GM21723 (cell line): Measurements from ENCODE around the gene C15orf62.

Experiments used
- ATAC-seq: cut with Tn5 transposase; IDR thresholded peaks from one replicate; pipeline ENCODE4 v1.9.1; 2021; ENCODE audit warnings: mild to moderate bottlenecking, moderate library complexity; ENCODE audit not compliant: unreplicated experiment

The C15orf62 gene

GRCh38 chr15:40775740-40776536 is 6.2 kb downstream of the C15orf62 start:
- ATAC-seq, result no peak

- no peak for ATAC-seq
These were observed 6.9 kb downstream of the C15orf62 start for GRCh38 chr15:40776537-40777141.

DNA sequence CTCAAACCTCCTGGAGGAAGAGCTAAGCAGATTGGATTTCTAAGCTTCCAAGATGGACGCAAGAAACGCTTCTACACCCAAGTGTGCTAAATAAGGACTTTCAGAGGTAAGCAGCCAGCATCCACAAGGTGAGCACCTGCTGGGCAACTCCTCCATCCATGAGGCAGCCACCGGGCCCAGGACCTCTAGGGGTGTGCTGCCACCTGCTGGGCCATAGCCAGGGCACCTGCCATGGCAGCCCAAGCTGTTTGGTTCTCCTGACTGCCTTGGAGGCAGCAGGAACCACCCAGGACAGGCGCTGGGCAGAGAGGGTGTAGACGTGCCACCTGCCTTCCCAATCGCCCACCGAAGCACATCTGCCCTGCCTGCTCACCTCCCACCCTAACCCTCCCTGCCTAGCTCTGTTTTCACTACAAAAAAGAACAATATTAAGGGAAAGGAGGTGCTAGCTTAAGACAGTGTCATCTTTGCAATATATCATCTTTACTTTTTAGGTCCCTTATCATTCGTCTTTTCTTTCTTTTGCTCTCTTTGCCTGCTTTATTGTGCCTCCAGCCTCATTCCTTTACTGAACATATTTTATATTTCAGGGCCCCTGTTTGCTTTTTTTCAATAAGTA is 12.9 kb downstream of the C15orf62 start:
- ATAC-seq, result peak; percentile 82

- ATAC-seq, result no peak
These were observed 15.4 kb downstream of the C15orf62 start for GRCh38 chr15:40785164-40785563.

DNA sequence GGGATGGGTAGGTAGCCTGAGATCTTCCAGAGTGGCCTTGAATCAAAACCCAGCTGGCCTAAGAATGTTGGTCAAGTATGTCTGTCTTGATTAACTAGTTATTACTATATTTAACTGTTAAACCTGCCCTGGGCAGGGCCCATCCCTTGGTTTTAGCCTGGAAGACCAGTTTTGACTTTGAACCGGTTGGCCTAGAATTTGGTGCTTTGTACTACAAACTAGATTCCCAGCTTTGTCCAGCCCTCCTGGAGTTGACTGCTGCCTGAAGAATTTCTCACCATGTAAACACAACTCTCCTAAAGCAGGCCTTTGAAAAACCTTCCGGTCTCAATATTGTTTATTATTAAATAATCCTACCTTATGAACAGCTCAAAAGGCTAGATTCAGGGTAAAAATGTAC is 16.0 kb downstream of the C15orf62 start:
- no peak for ATAC-seq

DNA sequence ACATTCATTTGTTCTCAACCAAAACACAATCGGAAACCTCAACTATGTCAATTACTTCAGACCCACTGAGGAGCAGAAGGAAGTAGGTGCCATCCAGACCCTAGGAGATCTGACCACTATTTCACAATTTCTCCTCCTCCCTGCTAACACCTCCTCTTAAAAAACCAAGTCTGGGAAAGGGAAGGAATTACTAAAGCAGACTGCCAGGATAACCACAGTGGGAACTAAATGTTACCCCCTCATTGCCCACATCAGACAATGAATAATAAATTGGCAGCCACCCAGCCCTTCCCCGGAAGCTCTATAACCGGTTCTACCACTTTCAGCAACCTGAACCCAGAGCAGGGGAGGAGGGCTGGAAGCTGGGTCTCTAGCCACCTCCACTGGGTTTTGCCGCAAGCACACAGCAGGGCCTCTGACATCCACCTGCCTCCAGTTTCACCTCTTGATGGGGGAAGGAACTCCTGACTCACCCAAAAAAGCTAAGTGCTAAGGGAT is 17.6 kb downstream of the C15orf62 start:
- no peak for ATAC-seq

DNA sequence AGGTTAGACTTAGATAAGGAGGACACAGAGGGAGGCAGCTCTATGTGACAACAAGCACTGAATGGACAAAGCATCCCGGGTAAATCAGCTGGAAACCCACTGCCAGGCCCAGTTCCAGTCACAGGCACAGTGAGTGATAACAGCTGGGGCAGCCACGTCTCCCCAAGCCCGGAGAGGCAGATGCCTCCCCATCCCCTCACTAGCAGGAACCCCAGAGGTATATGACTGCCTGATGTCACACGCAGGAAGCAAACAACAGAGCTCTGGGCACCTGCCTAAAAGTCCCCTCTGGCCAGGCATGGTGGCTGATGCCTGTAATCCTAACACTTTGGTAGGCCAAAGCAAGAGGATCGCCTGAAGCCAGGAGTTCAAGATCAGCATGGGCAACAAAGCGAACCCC is 18.2 kb downstream of the C15orf62 start:
- no peak for ATAC-seq

DNA sequence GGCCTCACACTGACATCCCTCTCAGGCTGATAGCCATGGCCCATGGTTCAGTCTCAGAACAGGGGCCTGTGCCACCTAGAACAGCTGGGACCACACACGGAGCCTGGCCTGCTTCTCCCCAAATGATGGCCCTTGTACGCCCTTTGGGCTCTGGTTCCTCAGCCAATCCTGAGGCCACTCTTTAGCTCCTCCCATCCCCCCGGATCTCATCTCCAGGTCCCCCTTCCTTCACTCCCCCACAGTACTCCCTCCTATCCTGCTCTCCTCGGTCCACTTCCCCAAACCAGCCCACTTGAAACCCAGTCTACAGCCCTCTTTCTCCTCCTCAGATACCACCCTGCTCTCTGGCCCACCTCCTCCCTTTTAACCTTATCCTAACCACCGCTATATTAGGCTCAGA is 19.3 kb downstream of the C15orf62 start:
- ATAC-seq, result no peak

DNA sequence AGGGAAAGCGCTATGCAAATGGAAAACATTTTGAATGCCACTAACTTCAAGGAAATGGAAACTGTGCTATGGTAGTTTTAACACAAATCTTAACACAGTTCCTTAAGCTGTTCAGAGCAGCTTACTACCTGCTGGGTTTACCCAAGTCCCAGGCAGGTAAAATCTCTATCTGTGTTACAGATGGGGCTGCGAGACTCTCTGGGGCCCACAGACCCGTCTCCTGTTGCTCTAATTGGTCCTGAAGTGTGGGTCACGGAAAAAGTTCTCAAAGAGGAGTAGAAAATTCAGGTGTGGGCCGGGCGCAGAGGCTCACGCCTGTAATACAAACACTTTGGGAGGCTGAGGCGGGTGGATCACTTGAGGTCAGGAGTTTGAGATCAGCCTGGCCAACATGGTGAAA is 20.2 kb downstream of the C15orf62 start:
- no peak for ATAC-seq

- no peak for ATAC-seq
These were observed 20.9 kb downstream of the C15orf62 start for GRCh38 chr15:40790718-40791117.

GRCh38 chr15:40792394-40792793 is 22.6 kb downstream of the C15orf62 start:
- ATAC-seq, result no peak

GRCh38 chr15:40793216-40793989 is 23.6 kb downstream of the C15orf62 start:
- ATAC-seq, result no peak

DNA sequence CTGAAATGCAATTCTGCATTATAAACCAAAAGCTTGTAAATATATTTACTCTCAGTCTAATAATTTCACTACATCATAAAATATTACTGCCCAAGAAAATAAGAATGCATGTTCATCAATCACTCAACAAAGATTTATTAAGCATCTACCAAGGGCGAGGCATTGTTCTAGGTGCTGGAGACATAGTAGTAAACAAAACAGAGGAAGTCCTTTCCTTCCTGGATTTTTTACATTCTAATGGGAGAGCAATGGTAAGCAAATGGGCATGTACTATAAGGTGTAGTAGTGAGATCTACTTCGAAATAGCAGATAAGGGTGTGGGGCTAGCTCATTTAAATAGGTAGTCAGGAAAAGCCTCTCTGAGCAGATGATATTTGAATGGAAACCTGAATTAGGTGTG is 26.3 kb downstream of the C15orf62 start:
- ATAC-seq, result no peak

DNA sequence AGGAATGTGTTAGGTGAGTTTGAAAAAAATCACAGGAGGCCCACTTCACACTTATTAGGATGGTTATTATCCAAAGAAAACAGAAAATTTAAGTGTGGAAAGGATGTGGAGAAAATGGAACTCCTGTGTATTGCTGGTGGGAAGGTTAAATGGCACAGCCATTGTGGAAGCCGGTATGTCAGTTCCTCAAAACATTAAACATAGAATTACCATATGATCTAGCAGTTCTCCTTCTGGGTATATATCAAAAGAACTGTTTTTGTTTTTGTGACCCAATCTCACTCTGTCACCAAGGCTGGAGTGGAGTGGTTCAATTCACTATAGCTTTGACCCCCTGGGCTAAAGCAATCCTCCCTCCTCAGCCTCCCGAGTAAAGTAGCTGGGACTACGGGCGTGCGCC is 26.7 kb downstream of the C15orf62 start:
- no peak for ATAC-seq

GRCh38 chr15:40799523-40799922 is 29.7 kb downstream of the C15orf62 start:
- no peak for ATAC-seq

- no peak for ATAC-seq
These were observed 33.3 kb downstream of the C15orf62 start for GRCh38 chr15:40803076-40803475.

DNA sequence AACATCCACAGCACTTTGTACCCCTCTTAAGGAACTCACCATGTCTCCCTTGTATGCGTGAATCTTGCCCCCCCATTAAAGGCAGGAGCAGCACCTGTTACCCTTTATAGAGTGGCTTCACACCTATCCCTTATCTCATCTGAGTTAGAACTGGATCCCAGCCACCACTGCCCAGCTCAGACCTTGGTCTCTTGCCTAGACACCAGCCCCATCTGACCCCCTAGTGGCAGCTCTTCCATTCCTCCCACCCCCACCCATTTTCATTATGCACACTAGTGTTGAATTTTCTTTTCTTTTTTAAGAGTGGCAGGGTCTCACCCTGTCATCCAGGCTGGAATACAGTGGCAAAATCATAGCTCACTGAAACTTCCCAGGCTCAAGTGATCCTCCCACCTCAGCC is 33.9 kb downstream of the C15orf62 start:
- no peak for ATAC-seq

DNA sequence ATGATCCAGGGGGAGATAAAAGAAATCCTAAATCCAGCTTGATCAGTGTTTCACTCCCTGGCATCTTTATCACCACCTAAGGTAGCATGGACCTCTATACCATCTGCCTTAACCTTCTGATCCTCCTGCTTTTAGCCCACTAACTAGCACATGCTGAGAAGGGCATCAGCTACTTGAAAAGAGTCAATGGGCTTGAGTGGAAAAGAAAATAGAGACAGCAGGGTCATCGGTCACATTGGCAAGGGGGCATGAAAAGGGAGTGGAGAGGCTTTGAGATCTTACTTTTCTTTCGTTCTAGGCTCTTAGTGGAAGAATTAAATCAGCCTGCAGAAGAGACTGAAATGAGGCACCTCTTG is 36.9 kb downstream of the C15orf62 start:
- ATAC-seq, result no peak

DNA sequence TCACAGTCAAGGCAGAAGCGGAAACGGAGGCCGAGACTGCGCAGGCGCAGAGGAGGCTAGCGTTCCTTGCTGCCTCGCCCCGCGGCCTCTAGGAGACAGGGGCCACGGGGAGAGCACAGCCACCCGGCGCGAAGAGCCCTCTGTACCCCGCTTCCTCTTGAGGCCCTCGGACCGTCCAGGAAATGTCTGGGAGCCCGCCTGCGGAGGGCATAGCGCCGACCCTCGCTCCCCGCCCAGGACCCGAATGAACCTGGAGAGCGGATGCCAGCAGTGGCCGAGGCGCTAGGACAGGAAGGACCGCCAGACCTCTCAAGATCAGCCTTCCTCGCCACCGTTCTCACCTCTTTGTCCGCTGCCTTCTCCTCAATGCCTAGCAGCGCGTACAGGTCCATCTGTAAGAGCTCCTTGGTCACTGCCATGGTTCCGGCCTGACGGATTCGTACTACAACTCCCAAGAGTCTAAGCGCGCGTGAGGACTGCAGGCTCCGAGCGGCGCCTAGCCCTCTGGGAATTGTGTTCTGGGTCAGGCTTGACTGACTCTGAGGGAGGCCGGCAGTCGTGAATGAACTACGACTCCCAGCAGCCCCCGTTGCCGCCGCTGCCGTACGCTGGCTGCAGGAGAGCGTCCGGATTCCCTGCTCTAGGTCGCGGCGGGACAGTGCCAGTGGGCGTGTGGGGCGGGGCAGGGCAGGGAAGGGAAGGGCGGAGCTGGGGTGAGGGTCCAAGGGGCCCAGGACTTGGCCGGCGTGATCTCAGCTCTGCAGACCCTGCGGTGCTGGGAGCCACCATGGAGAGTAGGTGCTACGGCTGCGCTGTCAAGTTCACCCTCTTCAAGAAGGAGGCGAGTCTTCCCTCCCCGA is 37.5 kb downstream of the C15orf62 start, which contains the start of the genes DNAJC17 and ZFYVE19:
TSS of gene DNAJC17 (minus strand) at position 446 of the 860 bp plus-strand sequence. CDS start at position 419, 27 bp downstream.
TSS of gene ZFYVE19 (plus strand) at position 62 of the 860 bp plus-strand sequence. CDS start at position 563, 501 bp downstream.
- peak; percentile 93 for ATAC-seq

GRCh38 chr15:40807888-40808461 is 38.2 kb downstream of the C15orf62 start:
- no peak for ATAC-seq
